MCF 10A (cell line): ENCODE data around the gene GPR18. TPM values are rescaled to one million over a fixed set of nuclear protein-coding genes. Genes with fewer than 3 reads are reported as not detected.

Experiments
- BruUV-seq: library from RNA; stranded (reverse); fragments of 400-500 nt; replicated peaks from 2 replicates; lab custom pipeline; 2021; lab: Mats Ljungman, UMichigan
- CTCF ChIA-PET: fragments of 300-600 bp; sonication (Branson Sonifier 250); formaldehyde crosslinking; extraction: SDS; loops from one replicate; lab custom pipeline; 2021; ENCODE audit warnings: antibody characterized with exemption, inconsistent platforms; lab: Yijun Ruan, JAX
- POLR2A ChIA-PET: fragments of 300-600, 350-650 bp; sonication (Branson Sonifier 250); formaldehyde crosslinking; extraction: SDS; loops from one replicate; lab custom pipeline; 2020; ENCODE audit warnings: antibody characterized with exemption, inconsistent platforms; lab: Yijun Ruan, JAX
- DNase-seq: peaks from one replicate; pipeline ENCODE4 v3.0.0-alpha.2; 2018; ENCODE audit not compliant: unreplicated experiment
- H3K27ac Mint-ChIP-seq: one replicate; pipeline ENCODE4 v1.8.0; 2022; ENCODE audit warnings: mild to moderate bottlenecking, low read depth, mixed read lengths; ENCODE audit not compliant: unreplicated experiment
- H3K27me3 Mint-ChIP-seq: one replicate; pipeline ENCODE4 v1.8.0; 2022; ENCODE audit warnings: mixed read lengths; ENCODE audit not compliant: insufficient read depth, unreplicated experiment
- H3K36me3 Mint-ChIP-seq: one replicate; pipeline ENCODE4 v1.8.0; 2022; ENCODE audit warnings: mild to moderate bottlenecking, moderate library complexity, mixed read lengths; ENCODE audit not compliant: insufficient read depth, unreplicated experiment
- H3K4me1 Mint-ChIP-seq: one replicate; pipeline ENCODE4 v1.8.0; 2022; ENCODE audit warnings: mixed read lengths; ENCODE audit not compliant: insufficient read depth, unreplicated experiment
- H3K4me3 Mint-ChIP-seq: one replicate; pipeline ENCODE4 v1.8.0; 2022; ENCODE audit warnings: mild to moderate bottlenecking, moderate library complexity, mixed read lengths; ENCODE audit not compliant: unreplicated experiment
- H3K9me3 Mint-ChIP-seq: one replicate; pipeline ENCODE4 v1.8.0; 2022; ENCODE audit warnings: mixed read lengths; ENCODE audit not compliant: unreplicated experiment
- intact Hi-C: fragments of 100-400 bp; cut with micrococcal nuclease; formaldehyde crosslinking; loops from 2 replicates; pipeline ENCODE4 v1.14.1; 2022
- total RNA-seq: library from RNA; stranded (reverse); gene quantifications from 2 replicates; pipeline ENCODE4 v1.2.3, GENCODE V29; 2022
- TF ChIP-seq, protein P1 (sequence below): fragments of 200-600 bp; IDR thresholded peaks from one replicate; pipeline ENCODE4 v1.8.0; 2022; ENCODE audit warnings: antibody characterized with exemption, mild to moderate bottlenecking; ENCODE audit not compliant: unreplicated experiment

Gene GPR18
- total RNA-seq, 1 experiment from 2014 or later = not detected

GRCh38 chr13:99208845-99209527, 49.2 kb downstream of the GPR18 start:
- ChIA-PET POLR2A (interaction anchor here (1.0 kb wide), 1 partner anchor 8 kb away, joined by 5 read pairs; the partner anchor contains the start of gene UBAC2), CTCF (interaction anchor here (1.5 kb wide), 1 partner anchor 33 kb away, joined by 7 read pairs; no protein-coding TSS in a partner anchor)
- peaks cover 26% of the 10 kb centered on the region for H3K36me3 Mint-ChIP-seq
- H3K4me1 Mint-ChIP-seq = peaks cover 25% of the 10 kb centered on the region
- no peak overlapping the region for H3K27ac Mint-ChIP-seq
- no TSS peak for BruUV-seq
- intact Hi-C loops = no loop called here
- no peak overlapping the region for H3K4me3 Mint-ChIP-seq
- H3K27me3 Mint-ChIP-seq = no peaks in the 10 kb centered on the region
- TF ChIP-seq, protein P1, sequence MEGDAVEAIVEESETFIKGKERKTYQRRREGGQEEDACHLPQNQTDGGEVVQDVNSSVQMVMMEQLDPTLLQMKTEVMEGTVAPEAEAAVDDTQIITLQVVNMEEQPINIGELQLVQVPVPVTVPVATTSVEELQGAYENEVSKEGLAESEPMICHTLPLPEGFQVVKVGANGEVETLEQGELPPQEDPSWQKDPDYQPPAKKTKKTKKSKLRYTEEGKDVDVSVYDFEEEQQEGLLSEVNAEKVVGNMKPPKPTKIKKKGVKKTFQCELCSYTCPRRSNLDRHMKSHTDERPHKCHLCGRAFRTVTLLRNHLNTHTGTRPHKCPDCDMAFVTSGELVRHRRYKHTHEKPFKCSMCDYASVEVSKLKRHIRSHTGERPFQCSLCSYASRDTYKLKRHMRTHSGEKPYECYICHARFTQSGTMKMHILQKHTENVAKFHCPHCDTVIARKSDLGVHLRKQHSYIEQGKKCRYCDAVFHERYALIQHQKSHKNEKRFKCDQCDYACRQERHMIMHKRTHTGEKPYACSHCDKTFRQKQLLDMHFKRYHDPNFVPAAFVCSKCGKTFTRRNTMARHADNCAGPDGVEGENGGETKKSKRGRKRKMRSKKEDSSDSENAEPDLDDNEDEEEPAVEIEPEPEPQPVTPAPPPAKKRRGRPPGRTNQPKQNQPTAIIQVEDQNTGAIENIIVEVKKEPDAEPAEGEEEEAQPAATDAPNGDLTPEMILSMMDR = no peak
- no peaks in the 10 kb centered on the region for H3K9me3 Mint-ChIP-seq
- DNase-seq = no peak

DNA sequence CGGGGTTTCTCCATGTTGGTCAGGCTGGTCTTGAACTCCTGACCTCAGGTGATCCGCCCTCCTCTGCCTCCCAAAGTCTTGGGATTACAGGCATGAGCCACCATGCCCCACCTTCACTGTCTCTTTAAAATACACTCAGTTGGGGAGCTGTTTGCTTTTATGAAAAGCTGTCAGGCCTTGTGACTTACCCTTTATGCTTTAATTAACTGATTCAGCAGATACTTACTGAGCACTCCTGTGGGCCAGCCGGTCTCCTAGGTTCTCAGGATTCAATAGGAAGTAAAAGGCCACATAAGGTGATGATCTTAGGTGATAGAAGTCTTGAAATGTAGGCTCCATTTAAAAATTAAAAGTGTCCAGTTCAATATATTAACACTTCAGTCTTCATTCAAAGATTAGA, 50.0 kb downstream of the GPR18 start:
- no peaks in the 10 kb centered on the region for H3K9me3 Mint-ChIP-seq
- no TSS peak for BruUV-seq
- peaks cover 29% of the 10 kb centered on the region for H3K36me3 Mint-ChIP-seq
- DNase-seq = no peak
- H3K4me3 Mint-ChIP-seq = no peak overlapping the region
- H3K27me3 Mint-ChIP-seq = no peaks in the 10 kb centered on the region
- peaks cover 32% of the 10 kb centered on the region for H3K4me1 Mint-ChIP-seq
- intact Hi-C loops = no loop called here
- ChIA-PET CTCF (interaction anchor here (0.6 kb wide), 1 partner anchor 58 kb away, joined by 3 read pairs; no protein-coding TSS in a partner anchor), POLR2A (no interaction called here)
- no peak overlapping the region for H3K27ac Mint-ChIP-seq
- TF ChIP-seq, protein P1 = no peak

DNA sequence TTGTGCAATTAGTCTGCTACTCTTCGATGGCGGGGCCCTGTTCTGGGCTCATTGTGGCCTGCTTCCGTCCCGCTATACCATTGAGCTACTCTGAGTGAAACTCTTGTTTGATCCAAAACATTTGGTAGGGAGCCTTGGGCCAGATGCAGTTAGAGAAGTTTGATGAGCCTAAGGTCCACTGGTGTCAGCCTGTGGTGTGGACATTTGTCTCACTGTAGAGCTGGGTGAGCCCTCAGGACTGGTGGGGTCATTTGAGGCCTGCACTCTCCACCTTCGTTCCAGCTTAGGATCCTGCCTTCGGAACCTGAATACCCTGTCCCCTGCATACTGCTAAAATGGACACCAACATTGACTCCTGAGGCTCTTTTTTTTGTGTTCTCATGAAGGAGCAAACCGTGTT, 50.7 kb downstream of the GPR18 start:
- BruUV-seq = no TSS peak
- ChIA-PET CTCF (interaction anchor here (0.7 to 3.3 kb wide), 3 partner anchors 57 to 229 kb away, joined by 3 to 14 read pairs (median 4); no protein-coding TSS in a partner anchor), POLR2A (interaction anchor here (0.6 kb wide), 1 partner anchor 116 kb away, joined by 3 read pairs; no protein-coding TSS in a partner anchor)
- intact Hi-C loops = no loop called here
- H3K27me3 Mint-ChIP-seq = no peaks in the 10 kb centered on the region
- H3K9me3 Mint-ChIP-seq = no peaks in the 10 kb centered on the region
- H3K27ac Mint-ChIP-seq = no peak overlapping the region
- peaks cover 29% of the 10 kb centered on the region for H3K36me3 Mint-ChIP-seq
- TF ChIP-seq, protein P1 = no peak
- H3K4me1 Mint-ChIP-seq = peaks cover 32% of the 10 kb centered on the region
- DNase-seq = no peak
- no peak overlapping the region for H3K4me3 Mint-ChIP-seq

- no TSS peak for BruUV-seq
- H3K27ac Mint-ChIP-seq = no peak overlapping the region
- H3K36me3 Mint-ChIP-seq = peaks cover 29% of the 10 kb centered on the region
- intact Hi-C loops = no loop called here
- POLR2A ChIA-PET = no interaction called here
- CTCF ChIA-PET = interaction anchor here (0.7 to 3.3 kb wide), 4 partner anchors 57 to 230 kb away, joined by 3 to 14 read pairs (median 4); no protein-coding TSS in a partner anchor
- peaks cover 32% of the 10 kb centered on the region for H3K4me1 Mint-ChIP-seq
- no peak overlapping the region for H3K4me3 Mint-ChIP-seq
- H3K9me3 Mint-ChIP-seq = no peaks in the 10 kb centered on the region
- H3K27me3 Mint-ChIP-seq = no peaks in the 10 kb centered on the region
- no peak for DNase-seq
- TF ChIP-seq, protein P1 = no peak
Measured at GRCh38 chr13:99206873-99207272, 51.3 kb downstream of the GPR18 start.
